ENCODE data around the gene PNMA6F. TPM values are rescaled to one million over a fixed set of nuclear protein-coding genes. Genes with fewer than 3 reads are reported as not detected.
A peak's percentile ranks its signal among the peaks of the same experiment; 100 is the strongest.

The PNMA6F gene
- total RNA-seq, result not detected
- not detected for polyA plus RNA-seq
- total RNA-seq, result not detected

GRCh38 chrX:153321381-153322124 lies at the start of gene PNMA6F:
Gene PNMA6F (minus strand): TSS chrX:153321767. CDS start chrX:153320674, 1,093 bp downstream.
- peaks cover 0 to 1% (median 0%) of the 10 kb centered on the region in 5 donors for H3K36me3 Mint-ChIP-seq
- peak within 1 kb of the TSS in 1 of 10 donors; percentile 25 for H3K4me3 Mint-ChIP-seq
- ATAC-seq, result no peak
- H3K36me3 ChIP-seq (ENCODE audit: control insufficient read depth in 2 of 3, insufficient read depth in 3 of 3, low read length in 3 of 3), result no peaks in the 10 kb centered on the region
- H3K27ac ChIP-seq (ENCODE audit: low read depth, low read length), result no peak within 1 kb of the TSS
- intact Hi-C loops (cut with micrococcal nuclease), result no loop called here
- H3K27ac Mint-ChIP-seq, result no peak within 1 kb of the TSS
- peaks cover 0 to 43% (median 0%) of the 10 kb centered on the region in 5 donors for H3K27me3 Mint-ChIP-seq
- no peak for DNase-seq
- POLR2A ChIA-PET, result no interaction called here
- H3K4me3 ChIP-seq (ENCODE audit: low read length), result no peak within 1 kb of the TSS
- no peaks in the 10 kb centered on the region for H3K9me3 ChIP-seq (ENCODE audit: control insufficient read depth in 2 of 3, low read length in 3 of 3)
- H3K9me3 Mint-ChIP-seq, result peaks cover 0 to 5% (median 0%) of the 10 kb centered on the region in 11 donors
- peaks cover 0 to 7% of the 10 kb centered on the region in 2 donors for H3K4me1 ChIP-seq (ENCODE audit: control insufficient read depth in 2 of 2, insufficient read depth in 2 of 2, low read length in 2 of 2)
- H3K27me3 ChIP-seq (ENCODE audit: control insufficient read depth in 2 of 2, insufficient read depth in 2 of 2, low read length in 2 of 2), result no peaks in the 10 kb centered on the region
- peaks cover 0 to 13% (median 12%) of the 10 kb centered on the region in 7 donors for H3K4me1 Mint-ChIP-seq
- CTCF ChIA-PET, result no interaction called here

GRCh38 chrX:153371256-153371655 lies 49.7 kb upstream of the PNMA6F start:
- ATAC-seq (no peak), DNase-seq (no peak)
- Histone ChIP-seq H3K27ac (ENCODE audit: low read depth, low read length) (no peak overlapping the region), H3K4me3 (ENCODE audit: low read length) (no peak overlapping the region), H3K36me3 (ENCODE audit: control insufficient read depth in 2 of 3, insufficient read depth in 3 of 3, low read length in 3 of 3) (no peaks in the 10 kb centered on the region), H3K27me3 (ENCODE audit: control insufficient read depth in 2 of 2, insufficient read depth in 2 of 2, low read length in 2 of 2) (no peaks in the 10 kb centered on the region), H3K9me3 (ENCODE audit: control insufficient read depth in 2 of 3, low read length in 3 of 3) (no peaks in the 10 kb centered on the region), H3K4me1 (ENCODE audit: control insufficient read depth in 2 of 2, insufficient read depth in 2 of 2, low read length in 2 of 2) (no peaks in the 10 kb centered on the region)
- H3K4me1 Mint-ChIP-seq, result peaks cover 0 to 5% (median 0%) of the 10 kb centered on the region in 7 donors
- H3K9me3 Mint-ChIP-seq, result peaks cover 0 to 1% (median 0%) of the 10 kb centered on the region in 11 donors
- intact Hi-C loops (cut with micrococcal nuclease), result no loop called here
- ChIA-PET CTCF (no interaction called here), POLR2A (no interaction called here)
- H3K36me3 Mint-ChIP-seq, result no peaks in the 10 kb centered on the region
- H3K4me3 Mint-ChIP-seq, result no peak overlapping the region
- no peaks in the 10 kb centered on the region for H3K27me3 Mint-ChIP-seq
- H3K27ac Mint-ChIP-seq, result no peak overlapping the region

- Histone ChIP-seq H3K4me1 (ENCODE audit: control insufficient read depth in 2 of 2, insufficient read depth in 2 of 2, low read length in 2 of 2) (no peaks in the 10 kb centered on the region), H3K4me3 (ENCODE audit: low read length) (no peak overlapping the region), H3K27me3 (ENCODE audit: control insufficient read depth in 2 of 2, insufficient read depth in 2 of 2, low read length in 2 of 2) (no peaks in the 10 kb centered on the region), H3K27ac (ENCODE audit: low read depth, low read length) (no peak overlapping the region), H3K9me3 (ENCODE audit: control insufficient read depth in 2 of 3, low read length in 3 of 3) (no peaks in the 10 kb centered on the region), H3K36me3 (ENCODE audit: control insufficient read depth in 2 of 3, insufficient read depth in 3 of 3, low read length in 3 of 3) (no peaks in the 10 kb centered on the region)
- DNase-seq (no peak), ATAC-seq (no peak)
- ChIA-PET CTCF (no interaction called here), POLR2A (no interaction called here)
- Mint-ChIP-seq H3K4me3 (no peak overlapping the region), H3K36me3 (no peaks in the 10 kb centered on the region), H3K9me3 (peaks cover 0 to under 1% (median 0%) of the 10 kb centered on the region in 11 donors), H3K4me1 (peaks cover 0 to 7% (median 0%) of the 10 kb centered on the region in 7 donors), H3K27ac (no peak overlapping the region), H3K27me3 (no peaks in the 10 kb centered on the region)
- intact Hi-C loops (cut with micrococcal nuclease), result no loop called here
These were observed 48.9 kb upstream of the PNMA6F start for GRCh38 chrX:153370293-153371055.

GRCh38 chrX:153366878-153367538 lies 45.4 kb upstream of the PNMA6F start:
- no peak overlapping the region for H3K4me3 ChIP-seq (ENCODE audit: low read length)
- no peaks in the 10 kb centered on the region for H3K9me3 Mint-ChIP-seq
- no peaks in the 10 kb centered on the region for H3K27me3 Mint-ChIP-seq
- H3K4me1 Mint-ChIP-seq, result peaks cover 0 to 7% (median 0%) of the 10 kb centered on the region in 7 donors
- intact Hi-C loops (cut with micrococcal nuclease), result no loop called here
- no peaks in the 10 kb centered on the region for H3K9me3 ChIP-seq (ENCODE audit: control insufficient read depth in 2 of 3, low read length in 3 of 3)
- no peaks in the 10 kb centered on the region for H3K36me3 ChIP-seq (ENCODE audit: control insufficient read depth in 2 of 3, insufficient read depth in 3 of 3, low read length in 3 of 3)
- no peak overlapping the region for H3K27ac Mint-ChIP-seq
- no peak for ATAC-seq
- H3K27me3 ChIP-seq (ENCODE audit: control insufficient read depth in 2 of 2, insufficient read depth in 2 of 2, low read length in 2 of 2), result no peaks in the 10 kb centered on the region
- H3K4me3 Mint-ChIP-seq, result no peak overlapping the region
- no peaks in the 10 kb centered on the region for H3K4me1 ChIP-seq (ENCODE audit: control insufficient read depth in 2 of 2, insufficient read depth in 2 of 2, low read length in 2 of 2)
- no peak for DNase-seq
- CTCF ChIA-PET, result no interaction called here
- POLR2A ChIA-PET, result no interaction called here
- no peak overlapping the region for H3K27ac ChIP-seq (ENCODE audit: low read depth, low read length)
- no peaks in the 10 kb centered on the region for H3K36me3 Mint-ChIP-seq

GRCh38 chrX:153366119-153366518 lies 44.6 kb upstream of the PNMA6F start:
- Mint-ChIP-seq H3K9me3 (no peaks in the 10 kb centered on the region), H3K36me3 (no peaks in the 10 kb centered on the region), H3K4me1 (peaks cover 0 to 7% (median 0%) of the 10 kb centered on the region in 7 donors), H3K4me3 (no peak overlapping the region), H3K27ac (no peak overlapping the region), H3K27me3 (no peaks in the 10 kb centered on the region)
- Histone ChIP-seq H3K4me3 (ENCODE audit: low read length) (no peak overlapping the region), H3K9me3 (ENCODE audit: control insufficient read depth in 2 of 3, low read length in 3 of 3) (no peaks in the 10 kb centered on the region), H3K27me3 (ENCODE audit: control insufficient read depth in 2 of 2, insufficient read depth in 2 of 2, low read length in 2 of 2) (no peaks in the 10 kb centered on the region), H3K4me1 (ENCODE audit: control insufficient read depth in 2 of 2, insufficient read depth in 2 of 2, low read length in 2 of 2) (no peaks in the 10 kb centered on the region), H3K27ac (ENCODE audit: low read depth, low read length) (no peak overlapping the region), H3K36me3 (ENCODE audit: control insufficient read depth in 2 of 3, insufficient read depth in 3 of 3, low read length in 3 of 3) (no peaks in the 10 kb centered on the region)
- intact Hi-C loops (cut with micrococcal nuclease), result no loop called here
- CTCF ChIA-PET, result interaction anchor here (0.5 kb wide), 1 partner anchor 90 kb away, joined by 3 read pairs; no protein-coding TSS in a partner anchor
- no peak for ATAC-seq
- POLR2A ChIA-PET, result no interaction called here
- no peak for DNase-seq

- Mint-ChIP-seq H3K27ac (no peak overlapping the region), H3K4me1 (peaks cover 0 to 6% (median 0%) of the 10 kb centered on the region in 7 donors), H3K9me3 (peaks cover 0 to 3% (median 0%) of the 10 kb centered on the region in 11 donors), H3K27me3 (no peaks in the 10 kb centered on the region), H3K36me3 (no peaks in the 10 kb centered on the region), H3K4me3 (no peak overlapping the region)
- DNase-seq, result no peak
- H3K27ac ChIP-seq (ENCODE audit: low read depth, low read length), result no peak overlapping the region
- H3K27me3 ChIP-seq (ENCODE audit: control insufficient read depth in 2 of 2, insufficient read depth in 2 of 2, low read length in 2 of 2), result no peaks in the 10 kb centered on the region
- no peaks in the 10 kb centered on the region for H3K4me1 ChIP-seq (ENCODE audit: control insufficient read depth in 2 of 2, insufficient read depth in 2 of 2, low read length in 2 of 2)
- POLR2A ChIA-PET, result no interaction called here
- H3K9me3 ChIP-seq (ENCODE audit: control insufficient read depth in 2 of 3, low read length in 3 of 3), result no peaks in the 10 kb centered on the region
- ATAC-seq, result no peak
- H3K36me3 ChIP-seq (ENCODE audit: control insufficient read depth in 2 of 3, insufficient read depth in 3 of 3, low read length in 3 of 3), result no peaks in the 10 kb centered on the region
- H3K4me3 ChIP-seq (ENCODE audit: low read length), result no peak overlapping the region
- CTCF ChIA-PET, result interaction anchor here (0.5 kb wide), 1 partner anchor 90 kb away, joined by 3 read pairs; no protein-coding TSS in a partner anchor
- intact Hi-C loops (cut with micrococcal nuclease), result no loop called here
These were observed 44.1 kb upstream of the PNMA6F start for GRCh38 chrX:153365670-153366069.

Measured in naive thymus-derived CD4-positive, alpha-beta T cell (primary cell).